ENCODE measurements around the gene LONP1. TPM values are rescaled to one million over a fixed set of nuclear protein-coding genes. Genes with fewer than 3 reads are reported as not detected.

The LONP1 gene
- total and polyA plus RNA-seq, 8 donors = 23.3 to 63.9 (median 39.4) TPM

- WGBS, 2 donors = 91% methylated on average over 9 of the region's 9 CpGs
- intact Hi-C loops (cut with DNase I) = no loop called here
Observed at GRCh38 chr19:5713228-5713627, 6.7 kb downstream of the LONP1 start.

GRCh38 chr19:5711713-5712161, 8.2 kb downstream of the LONP1 start:
- intact Hi-C loops (cut with DNase I) = no loop called here
- Histone ChIP-seq H3K4me1 (no peaks in the 10 kb centered on the region), H3K4me3 (no peak overlapping the region), H3K27ac (no peak overlapping the region), H3K27me3 (no peaks in the 10 kb centered on the region), H3K36me3 (peaks cover 4 to 52% (median 15%) of the 10 kb centered on the region in 3 donors), H3K9me3 (no peaks in the 10 kb centered on the region)
- no peak for FAIRE-seq
- TF ChIP-seq CTCF (IDR thresholded peaks at IDR 0.05) = no peak
- 85% methylated on average over 24 to 25 of the region's 25 CpGs for WGBS, 2 donors
- peak in 2 of 6 donors; percentile 15 to 70 for DNase-seq
- no peak for ATAC-seq

More at GRCh38 chr19:5713228-5713627, 6.7 kb downstream of the LONP1 start:
- ATAC-seq (no peak), DNase-seq (no peak), FAIRE-seq (no peak)
- H3K4me3 ChIP-seq = no peak overlapping the region
- no peaks in the 10 kb centered on the region for H3K9me3 ChIP-seq
- H3K4me1 ChIP-seq = peaks cover 0 to 4% (median 2%) of the 10 kb centered on the region in 3 donors
- no peak overlapping the region for H3K27ac ChIP-seq
- H3K27me3 ChIP-seq = no peaks in the 10 kb centered on the region
- H3K36me3 ChIP-seq = peaks cover 4 to 44% (median 9%) of the 10 kb centered on the region in 3 donors
- TF ChIP-seq CTCF (IDR thresholded peaks at IDR 0.05) = no peak

GRCh38 chr19:5711025-5711424, 8.9 kb downstream of the LONP1 start:
- Histone ChIP-seq H3K4me1 (no peaks in the 10 kb centered on the region), H3K36me3 (peaks cover 4 to 59% (median 15%) of the 10 kb centered on the region in 3 donors), H3K27me3 (no peaks in the 10 kb centered on the region), H3K27ac (no peak overlapping the region), H3K9me3 (no peaks in the 10 kb centered on the region), H3K4me3 (no peak overlapping the region)
- DNase-seq (peak in 1 of 6 donors; percentile 10), FAIRE-seq (no peak), ATAC-seq (no peak)
- WGBS, 2 donors = 93 to 95% methylated on average over 8 of the region's 8 CpGs
- no peak for TF ChIP-seq CTCF (IDR thresholded peaks at IDR 0.05)
- intact Hi-C loops (cut with DNase I) = no loop called here

- 92 to 93% methylated on average over 34 to 37 of the region's 37 CpGs for WGBS, 2 donors
- DNase-seq = peak in 3 of 6 donors; percentile 31 to 76 (median 56)
- no peaks in the 10 kb centered on the region for H3K4me1 ChIP-seq
- TF ChIP-seq CTCF (IDR thresholded peaks at IDR 0.05) = no peak
- no peak overlapping the region for H3K4me3 ChIP-seq
- intact Hi-C loops (cut with DNase I) = no loop called here
- FAIRE-seq = no peak
- H3K36me3 ChIP-seq = peaks cover 4 to 71% (median 20%) of the 10 kb centered on the region in 3 donors
- ATAC-seq = no peak
- no peaks in the 10 kb centered on the region for H3K27me3 ChIP-seq
- H3K27ac ChIP-seq = no peak overlapping the region
- H3K9me3 ChIP-seq = no peaks in the 10 kb centered on the region
Observed at GRCh38 chr19:5707576-5708575, 12.1 kb downstream of the LONP1 start.

All from pancreas (tissue), 10 donors.